K562 (cell line): Measurements from ENCODE around the gene PAX8. TPM values are rescaled to one million over a fixed set of nuclear protein-coding genes. Genes with fewer than 3 reads are reported as not detected.

ENCODE experiments used
- CHD2 ChIP-seq: IDR thresholded peaks from 2 replicates; pipeline ENCODE4 v1.6.1; 2011; ENCODE audit warnings: low read depth, low read length
- CTBP1 ChIP-seq: fragments of 450-650 bp; IDR thresholded peaks from 2 replicates; pipeline ENCODE4 v1.6.1; 2016; ENCODE audit warnings: borderline replicate concordance
- DLX4 ChIP-seq: fragments of 250-450 bp; sonication (Bioruptor Pico); IDR thresholded peaks from 2 replicates; pipeline ENCODE4 v1.6.1; 2021; ENCODE audit warnings: mild to moderate bottlenecking
- ESRRB ChIP-seq: fragments of 250-450 bp; sonication (Bioruptor Pico); IDR thresholded peaks from 2 replicates; pipeline ENCODE4 v1.5.0; 2020; ENCODE audit warnings: mild to moderate bottlenecking, moderate library complexity, borderline replicate concordance
- GTF2B ChIP-seq: IDR thresholded peaks from 2 replicates; pipeline ENCODE4 v1.6.1; 2011; ENCODE audit not compliant: insufficient read length; ENCODE audit errors: extremely low read depth
- HDGF ChIP-seq: fragments of 450-650 bp; IDR thresholded peaks from 2 replicates; pipeline ENCODE4 v1.6.1; 2016
- MYC ChIP-seq, 2 experiments: fragments of 250-450 bp in 1 of 2; sonication (Bioruptor Pico) in 1 of 2; IDR thresholded peaks; 2 replicates each; pipeline versions ENCODE4 v1.5.1 to v1.6.1; 2012 to 2021; ENCODE audit warnings: low read depth in 2 of 2, borderline replicate concordance in 1 of 2, improper control_type of control experiment in 1 of 2, low read length in 1 of 2, mild to moderate bottlenecking in 1 of 2, moderate library complexity in 1 of 2
- NFIX ChIP-seq: fragments of 250-450 bp; sonication (Bioruptor Pico); IDR thresholded peaks from 2 replicates; pipeline ENCODE4 v1.4.0; 2020; ENCODE audit warnings: low read depth, mild to moderate bottlenecking, moderate library complexity
- NUFIP1 ChIP-seq: fragments of 450-650 bp; IDR thresholded peaks from 2 replicates; pipeline ENCODE4 v1.6.1; 2018; ENCODE audit not compliant: partially characterized antibody
- PML ChIP-seq: IDR thresholded peaks from 2 replicates; pipeline ENCODE4 v1.6.1; 2012; ENCODE audit warnings: low read length, inconsistent platforms
- SOX6 ChIP-seq: fragments of 450-650 bp; IDR thresholded peaks from 2 replicates; pipeline ENCODE4 v1.6.1; 2014; ENCODE audit warnings: mild to moderate bottlenecking
- THRB ChIP-seq: fragments of 450-650 bp; formaldehyde crosslinking; conservative IDR thresholded peaks from 2 replicates; pipeline ENCODE4 v1.4.0; 2022; ENCODE audit warnings: mild to moderate bottlenecking, missing genetic modification characterization
- ZBTB49 ChIP-seq: sonication (generic); formaldehyde crosslinking; IDR thresholded peaks from 2 replicates; pipeline ENCODE4 v1.8.0; 2022; ENCODE audit warnings: missing genetic modification reagents, mild to moderate bottlenecking, borderline replicate concordance
- ZBTB9 ChIP-seq: fragments of 450-650 bp; formaldehyde crosslinking; IDR thresholded peaks from 2 replicates; pipeline ENCODE4 v1.4.0; 2020; ENCODE audit warnings: mild to moderate bottlenecking, moderate library complexity
- ZFP30 ChIP-seq: fragments of 250-450 bp; sonication (Bioruptor Pico); IDR thresholded peaks from 2 replicates; pipeline ENCODE4 v1.8.0; 2022; ENCODE audit warnings: moderate library complexity, mild to moderate bottlenecking, inconsistent platforms, borderline replicate concordance
- ZFPM2 ChIP-seq: fragments of 250-450 bp; sonication (Bioruptor Pico); IDR thresholded peaks from 2 replicates; pipeline ENCODE4 v1.5.1; 2022; ENCODE audit warnings: mild to moderate bottlenecking
- ZNF398 ChIP-seq: fragments of 250-450 bp; sonication (Bioruptor Pico); IDR thresholded peaks from 2 replicates; pipeline ENCODE4 v1.8.0; 2021; ENCODE audit warnings: moderate library complexity, mild to moderate bottlenecking, inconsistent platforms
- ZNF431 ChIP-seq: sonication (generic); formaldehyde crosslinking; IDR thresholded peaks from 2 replicates; pipeline ENCODE4 v1.8.0; 2022; ENCODE audit warnings: mild to moderate bottlenecking, missing genetic modification reagents
- ZNF507 ChIP-seq: conservative IDR thresholded peaks from 2 replicates; pipeline ENCODE4 v1.6.1; 2017; ENCODE audit warnings: missing genetic modification characterization, missing compliant biosample characterization
- polyA plus RNA-seq, 8 experiments: library from polyadenylated mRNA; depleted of rRNA in 4 of 8; stranded (reverse) in 5 of 8; unstranded in 3 of 8; fragments of >200 nt; fragmentation: Nextera tagmentation in 2 of 8; fragmentation: Illumina TruSeq in 1 of 8; extraction: Ambion mirVana in 2 of 8; extraction: Trizol in 1 of 8; gene quantifications; 2 replicates each; pipeline versions ENCODE4 v1.2.1 to v1.2.3, GENCODE V29; 2011 to 2014; ENCODE audit warnings: inconsistent platforms in 1 of 8, missing spikeins in 1 of 8
- total RNA-seq, 7 experiments: library from RNA; depleted of rRNA in 6 of 7; stranded (reverse); fragments of >200 nt in 6 of 7; fragmentation: Illumina TruSeq in 2 of 7; extraction: Trizol in 2 of 7; gene quantifications; 2 replicates each; pipeline versions ENCODE4 v1.2.1 to v1.2.3, GENCODE V29; 2011 to 2021; ENCODE audit warnings: low replicate concordance in 1 of 7

Gene PAX8
- total and polyA plus RNA-seq, 9 of the 15 experiments (the other 6 are each of a cell fraction or from before 2014, with no cell fraction given) = 0.13 to 2.1 (median 0.51) TPM

GRCh38 chr2:113240915-113241911 is 37.5 kb downstream of the PAX8 start (continued):
- TF ChIP-seq ESRRB (CRISPR knock-in tag) = no peak
- TF ChIP-seq CTBP1 = no peak
- TF ChIP-seq NFIX (CRISPR knock-in tag) = no peak
- TF ChIP-seq SOX6 = no peak; the same call in 1 of the 2 replicates
- no peak for TF ChIP-seq NUFIP1
- no peak for TF ChIP-seq ZBTB9 (CRISPR knock-in tag)
- no peak for TF ChIP-seq ZNF431 (CRISPR knock-in tag)
- no peak for TF ChIP-seq ZNF507 (tag)
- no peak for TF ChIP-seq DLX4
- TF ChIP-seq GTF2B = no peak
- no peak for TF ChIP-seq ZFP30
- no peak for TF ChIP-seq CHD2
- no peak for TF ChIP-seq ZNF398
- peak; percentile 85 for TF ChIP-seq HDGF
- TF ChIP-seq MYC (IDR thresholded peaks at IDR 0.05; ENCODE audit: low read depth, low read length) = no peak
- no peak for TF ChIP-seq MYC (CRISPR knock-in tag; IDR thresholded peaks at IDR 0.05; ENCODE audit: borderline replicate concordance, low read depth)
- no peak for TF ChIP-seq ZBTB49 (CRISPR knock-in tag)
- TF ChIP-seq ZFPM2 = no peak
- no peak for TF ChIP-seq PML
- peak; percentile 90; the same call in 1 of the 2 replicates for TF ChIP-seq THRB (CRISPR knock-in tag)
